Activated naive CD4-positive, alpha-beta T cell treated with anti-CD3 and anti-CD28 coated beads, Interleukin-2, amount 10 ng/mL, durations not matched to agents 7 days and 5 days (primary cell): Measurements from ENCODE around the gene BMP8B.

ENCODE experiments used
- CTCF ChIA-PET: fragments of 350-600 bp; sonication (Branson Sonifier 250); formaldehyde crosslinking; loops from one replicate; lab custom pipeline; 2021; ENCODE audit warnings: antibody characterized with exemption; lab: Charles Lee
- DNase-seq: peaks from one replicate; pipeline ENCODE4 v3.0.0-alpha.2; 2020
- H3K27ac Mint-ChIP-seq: one replicate; pipeline ENCODE4 v1.8.0; 2021; ENCODE audit warnings: mild to moderate bottlenecking, moderate library complexity, mixed read lengths
- H3K27me3 Mint-ChIP-seq: one replicate; pipeline ENCODE4 v1.8.0; 2021; ENCODE audit warnings: mild to moderate bottlenecking, mixed read lengths
- H3K36me3 Mint-ChIP-seq: one replicate; pipeline ENCODE4 v1.8.0; 2021; ENCODE audit warnings: mixed read lengths
- H3K4me1 Mint-ChIP-seq: one replicate; pipeline ENCODE4 v1.8.0; 2021; ENCODE audit warnings: mixed read lengths
- H3K4me3 Mint-ChIP-seq: one replicate; pipeline ENCODE4 v1.8.0; 2021; ENCODE audit warnings: mild to moderate bottlenecking, moderate library complexity, mixed read lengths
- H3K9me3 Mint-ChIP-seq: one replicate; pipeline ENCODE4 v1.8.0; 2021; ENCODE audit warnings: mixed read lengths

BMP8B gene

DNA sequence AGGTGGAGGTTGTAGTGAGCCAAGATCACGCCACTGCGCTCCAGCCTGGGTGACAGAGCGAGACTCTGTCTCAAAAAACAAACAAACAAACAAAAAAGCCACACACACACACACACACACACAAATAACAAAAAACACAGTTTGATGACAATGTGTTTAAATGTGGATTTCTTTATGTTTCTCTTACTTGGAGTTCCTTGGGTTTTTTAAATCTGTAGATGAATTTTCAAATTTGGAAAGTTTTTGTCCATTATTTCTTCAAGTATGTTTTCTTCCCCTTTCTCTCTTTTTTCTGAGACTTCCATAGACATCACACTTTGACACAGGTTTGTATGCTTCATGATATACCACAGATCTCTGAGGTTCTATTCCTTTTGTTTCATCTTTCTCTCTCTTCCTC lies 62.1 kb downstream of the BMP8B start:
- H3K9me3 Mint-ChIP-seq: no peaks in the 10 kb centered on the region
- peaks cover 68% of the 10 kb centered on the region for H3K27me3 Mint-ChIP-seq
- CTCF ChIA-PET: interaction anchor here (0.6 to 0.9 kb wide), 2 partner anchors 79 to 120 kb away, joined by 3 read pairs; no protein-coding TSS in a partner anchor
- H3K4me3 Mint-ChIP-seq: no peak overlapping the region
- H3K4me1 Mint-ChIP-seq: peaks cover 13% of the 10 kb centered on the region
- no peaks in the 10 kb centered on the region for H3K36me3 Mint-ChIP-seq
- no peak for DNase-seq
- H3K27ac Mint-ChIP-seq: no peak overlapping the region

DNA sequence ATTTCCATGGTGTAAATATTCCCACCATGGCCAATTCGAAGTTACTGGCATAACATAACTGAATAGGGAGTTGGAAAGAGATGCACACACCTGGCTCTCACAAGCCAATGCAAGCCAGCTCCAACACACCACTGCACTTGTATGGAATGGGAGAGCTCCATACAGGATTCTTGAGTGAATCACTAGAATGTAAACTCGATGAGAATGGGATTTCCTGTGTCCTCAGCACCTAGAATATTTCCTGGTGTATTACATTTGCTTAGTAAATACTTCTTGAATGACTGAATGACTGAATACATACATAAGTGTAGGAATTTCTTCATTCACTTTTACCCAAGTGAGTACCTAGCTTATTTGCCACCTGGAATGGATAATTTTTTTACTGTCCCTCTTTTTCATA lies 66.2 kb downstream of the BMP8B start:
- CTCF ChIA-PET: interaction anchor here (1.0 to 1.2 kb wide), 3 partner anchors 50 to 55 kb away, joined by 3 to 4 read pairs (median 3); no protein-coding TSS in a partner anchor
- Mint-ChIP-seq H3K27ac (no peak overlapping the region), H3K4me3 (no peak overlapping the region), H3K4me1 (peaks cover 3% of the 10 kb centered on the region), H3K27me3 (peaks cover 56% of the 10 kb centered on the region), H3K9me3 (no peaks in the 10 kb centered on the region), H3K36me3 (no peaks in the 10 kb centered on the region)
- DNase-seq: no peak

DNA sequence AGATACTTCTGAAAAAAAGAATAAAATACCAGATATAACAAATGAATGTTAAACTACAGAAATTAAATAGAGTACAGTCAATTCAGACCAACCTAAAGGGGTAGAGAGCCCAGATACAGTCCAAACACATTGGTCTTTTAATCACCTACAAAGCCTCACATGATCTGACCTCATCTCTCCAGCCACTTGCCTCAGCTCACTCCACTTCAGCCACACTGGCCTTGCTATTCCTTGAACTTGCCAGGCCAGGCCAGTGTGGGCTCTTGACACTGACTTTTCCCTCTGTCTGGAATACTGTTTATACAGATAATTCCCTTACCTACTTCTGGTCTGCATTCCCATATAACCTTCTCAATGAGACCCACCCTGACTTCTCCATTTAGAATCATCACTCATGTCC lies 67.0 kb downstream of the BMP8B start:
- Mint-ChIP-seq H3K27me3 (peaks cover 53% of the 10 kb centered on the region), H3K9me3 (no peaks in the 10 kb centered on the region), H3K36me3 (no peaks in the 10 kb centered on the region), H3K4me3 (no peak overlapping the region), H3K4me1 (no peaks in the 10 kb centered on the region), H3K27ac (no peak overlapping the region)
- DNase-seq: no peak
- CTCF ChIA-PET: interaction anchor here (1.0 to 2.2 kb wide), 3 partner anchors 49 to 64 kb away, joined by 3 to 8 read pairs (median 4); no protein-coding TSS in a partner anchor

DNA sequence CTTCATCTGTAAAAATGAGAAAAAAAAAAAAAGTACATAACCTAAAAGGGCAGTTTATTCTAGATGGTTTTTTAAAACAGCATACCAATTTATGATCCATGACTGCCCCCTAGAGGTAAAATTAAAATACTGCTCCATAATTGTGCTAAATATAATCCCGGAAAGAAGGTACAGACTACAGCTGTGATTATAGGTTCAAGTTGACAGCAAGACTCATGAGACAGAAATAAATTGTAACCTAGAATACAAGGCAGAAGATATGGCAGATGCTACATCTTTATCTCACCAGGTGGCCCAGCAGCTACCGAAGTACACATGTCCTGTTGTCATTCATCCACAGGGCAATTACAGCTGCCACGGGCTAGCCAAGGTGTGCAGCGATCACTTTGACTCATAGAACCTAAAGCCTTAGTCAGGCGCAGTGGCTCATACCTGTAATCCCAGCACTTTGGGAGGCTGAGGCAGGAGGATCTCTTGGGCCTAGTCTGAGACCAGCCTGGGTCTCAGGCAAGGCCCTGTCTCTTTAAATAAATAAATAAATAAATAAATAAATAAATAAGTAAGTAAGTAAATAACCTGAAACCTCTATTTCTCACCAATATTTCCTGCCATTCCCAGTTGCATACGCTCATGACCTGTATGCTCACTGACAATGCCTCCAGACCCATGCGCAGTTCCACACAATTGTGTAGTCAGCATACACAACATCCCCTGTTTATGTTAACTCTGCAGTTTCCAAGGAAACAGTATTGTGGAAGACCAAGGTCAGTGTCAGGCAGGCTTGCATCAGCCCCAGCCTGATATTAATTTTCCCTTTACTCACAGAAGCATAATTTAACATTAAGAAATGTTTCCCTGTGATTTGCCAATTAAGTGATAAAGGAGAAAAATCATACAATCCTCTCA lies 68.3 kb downstream of the BMP8B start:
- CTCF ChIA-PET: interaction anchor here (0.6 to 2.2 kb wide), 11 partner anchors 18 to 622 kb away, joined by 3 to 9 read pairs (median 4); partner anchors contain the start of gene PPIE
- Mint-ChIP-seq H3K4me1 (no peaks in the 10 kb centered on the region), H3K4me3 (no peak overlapping the region), H3K9me3 (no peaks in the 10 kb centered on the region), H3K36me3 (no peaks in the 10 kb centered on the region), H3K27ac (no peak overlapping the region), H3K27me3 (peaks cover 42% of the 10 kb centered on the region)
- no peak for DNase-seq

DNA sequence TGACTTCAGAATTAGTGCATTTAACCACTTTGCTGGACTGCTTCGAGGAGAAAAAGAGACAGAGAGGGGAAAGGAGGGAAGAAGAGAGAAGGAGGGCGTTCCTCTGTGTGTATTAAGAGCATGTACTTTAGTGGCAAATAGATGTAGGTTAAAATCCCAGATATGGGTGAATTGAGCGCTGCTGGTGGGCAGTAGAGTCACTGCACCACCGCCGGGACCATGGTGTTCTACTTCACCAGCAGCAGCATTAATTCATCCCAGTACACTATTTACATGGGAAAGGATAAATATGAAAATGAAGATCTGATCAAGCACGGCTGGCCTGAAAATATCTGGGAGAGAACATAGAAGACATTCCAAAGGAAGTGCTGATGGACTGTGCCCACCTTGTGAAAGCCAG lies 70.9 kb downstream of the BMP8B start:
- Mint-ChIP-seq H3K27me3 (peaks cover 46% of the 10 kb centered on the region), H3K27ac (no peak overlapping the region), H3K9me3 (no peaks in the 10 kb centered on the region), H3K4me3 (no peak overlapping the region), H3K36me3 (no peaks in the 10 kb centered on the region), H3K4me1 (no peaks in the 10 kb centered on the region)
- no peak for DNase-seq
- CTCF ChIA-PET: interaction anchor here (0.9 to 1.3 kb wide), 2 partner anchors 29 to 112 kb away, joined by 3 to 4 read pairs; no protein-coding TSS in a partner anchor

DNA sequence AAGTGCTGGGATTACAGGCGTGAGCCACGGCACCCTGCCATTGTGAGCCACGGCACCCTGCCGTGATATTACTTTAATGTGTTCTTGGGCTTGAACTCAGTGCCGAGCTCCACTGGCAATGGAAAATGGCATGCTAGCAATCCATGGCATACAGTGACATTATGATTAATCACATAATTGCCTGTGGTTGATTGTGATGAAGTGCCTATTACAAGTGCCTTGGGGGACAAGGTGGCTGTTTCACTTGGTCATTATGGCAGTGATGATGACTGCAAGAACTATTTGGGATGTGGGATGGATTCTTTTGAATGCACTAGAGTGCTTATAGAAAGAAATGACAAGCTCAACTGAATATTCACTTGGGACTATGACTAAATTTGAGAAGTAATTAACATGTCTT lies 75.1 kb downstream of the BMP8B start:
- H3K9me3 Mint-ChIP-seq: no peaks in the 10 kb centered on the region
- DNase-seq: no peak
- CTCF ChIA-PET: interaction anchor here (1.5 kb wide), 1 partner anchor 107 kb away, joined by 4 read pairs; no protein-coding TSS in a partner anchor
- no peaks in the 10 kb centered on the region for H3K4me1 Mint-ChIP-seq
- no peaks in the 10 kb centered on the region for H3K36me3 Mint-ChIP-seq
- peaks cover 54% of the 10 kb centered on the region for H3K27me3 Mint-ChIP-seq
- H3K4me3 Mint-ChIP-seq: no peak overlapping the region
- no peak overlapping the region for H3K27ac Mint-ChIP-seq

DNA sequence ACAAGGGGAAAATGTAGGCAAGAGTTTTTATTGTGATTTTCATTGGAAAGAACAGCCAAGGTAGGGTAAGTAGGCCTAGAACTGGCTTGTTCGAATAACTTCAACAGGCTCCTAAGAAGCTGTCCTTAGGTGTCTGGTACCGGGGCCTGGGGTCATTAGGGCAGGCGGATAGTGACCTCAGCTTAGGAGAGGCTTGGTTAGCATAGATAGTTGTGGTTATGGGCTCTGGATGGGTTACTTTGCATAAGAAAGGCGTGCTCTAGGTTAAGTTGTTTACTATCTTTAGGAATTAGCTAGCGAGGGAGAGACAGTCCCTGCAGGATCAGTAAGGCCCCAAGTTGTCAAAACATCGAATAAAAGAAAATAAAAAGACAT lies 76.7 kb downstream of the BMP8B start:
- H3K9me3 Mint-ChIP-seq: no peaks in the 10 kb centered on the region
- no peak overlapping the region for H3K4me3 Mint-ChIP-seq
- peaks cover 42% of the 10 kb centered on the region for H3K27me3 Mint-ChIP-seq
- CTCF ChIA-PET: interaction anchor here (0.7 to 1.4 kb wide), 2 partner anchors 10 to 106 kb away, joined by 3 to 7 read pairs; no protein-coding TSS in a partner anchor
- H3K27ac Mint-ChIP-seq: no peak overlapping the region
- H3K4me1 Mint-ChIP-seq: no peaks in the 10 kb centered on the region
- DNase-seq: no peak
- no peaks in the 10 kb centered on the region for H3K36me3 Mint-ChIP-seq

DNA sequence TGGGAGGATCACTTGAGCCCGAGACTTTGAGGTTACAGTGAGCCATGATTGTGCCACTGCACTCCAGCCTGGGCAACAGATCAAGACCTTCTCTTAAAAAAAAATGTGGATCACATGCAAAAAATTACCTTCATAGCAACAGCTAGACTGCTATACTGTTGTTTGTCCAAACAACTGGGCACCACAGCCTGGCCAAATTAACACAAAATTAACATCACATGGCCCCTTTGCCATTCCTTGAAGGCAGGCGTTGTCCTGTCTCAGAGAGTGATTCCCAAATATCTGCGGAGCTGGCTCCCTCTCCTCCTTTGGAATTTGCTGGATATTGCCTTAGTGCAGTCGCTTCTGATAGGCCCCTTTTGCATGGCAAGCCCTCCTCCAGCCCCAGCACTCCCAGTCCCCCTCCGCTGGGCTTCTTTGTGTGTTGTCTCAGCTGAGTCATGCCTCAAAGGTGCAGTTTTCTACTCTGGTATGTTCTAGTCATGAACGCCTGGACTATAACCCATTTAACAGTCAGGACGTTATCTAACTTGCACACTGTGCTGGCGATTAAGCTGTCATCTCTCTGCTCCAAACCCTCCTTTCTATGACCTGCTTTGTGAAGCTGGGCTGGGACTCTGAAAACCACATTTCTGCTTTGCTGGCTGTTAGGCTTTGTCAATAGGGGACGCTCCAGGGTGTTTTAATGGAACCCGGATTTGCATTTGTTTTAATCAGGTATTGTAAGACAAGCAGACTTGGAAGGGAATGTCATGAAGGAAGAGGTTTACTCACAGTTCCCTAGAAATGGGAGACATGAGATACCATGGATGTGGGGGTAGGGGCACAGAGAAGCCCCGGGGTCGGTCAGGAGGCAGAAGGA lies 77.3 kb downstream of the BMP8B start:
- no peak overlapping the region for H3K27ac Mint-ChIP-seq

DNA sequence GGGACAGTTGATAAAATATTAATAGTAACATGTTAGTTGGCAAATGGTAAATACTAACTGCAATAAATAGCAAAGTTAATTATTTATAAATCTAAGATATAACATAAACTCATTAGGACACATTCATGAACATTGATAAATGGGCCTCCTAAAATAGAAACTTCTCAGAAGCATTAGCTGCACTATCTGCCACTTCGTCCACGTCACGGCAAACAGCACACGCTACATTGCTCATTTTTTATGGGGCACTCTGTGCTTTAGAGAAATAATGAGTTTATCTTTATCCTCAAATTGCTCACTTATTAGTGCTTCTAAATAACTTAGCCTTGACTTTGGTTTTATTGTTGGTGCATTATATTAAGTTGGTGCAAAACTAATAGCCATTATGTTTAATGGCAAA lies 81.2 kb downstream of the BMP8B start:
- DNase-seq: no peak
- Mint-ChIP-seq H3K36me3 (no peaks in the 10 kb centered on the region), H3K27ac (no peak overlapping the region), H3K27me3 (peaks cover 35% of the 10 kb centered on the region), H3K4me1 (no peaks in the 10 kb centered on the region), H3K4me3 (no peak overlapping the region), H3K9me3 (no peaks in the 10 kb centered on the region)
- CTCF ChIA-PET: no interaction called here

More for the DNA sequence above, 77.3 kb downstream of the BMP8B start:
- Mint-ChIP-seq H3K4me3 (no peak overlapping the region), H3K4me1 (no peaks in the 10 kb centered on the region), H3K27me3 (peaks cover 40% of the 10 kb centered on the region), H3K36me3 (no peaks in the 10 kb centered on the region), H3K9me3 (no peaks in the 10 kb centered on the region)
- CTCF ChIA-PET: interaction anchor here (1.0 kb wide), 2 partner anchors 11 to 39 kb away, joined by 4 read pairs; partner anchors contain the start of gene NT5C1A
- no peak for DNase-seq
